GM19328 (cell line): Measurements from ENCODE around the gene CAPN13.

Experiments
- ATAC-seq: cut with Tn5 transposase; IDR thresholded peaks from one replicate; pipeline ENCODE4 v1.9.1; 2021; ENCODE audit warnings: mild to moderate bottlenecking, moderate library complexity; ENCODE audit not compliant: unreplicated experiment

Gene CAPN13

GRCh38 chr2:30730736-30731647 is 76.3 kb downstream of the CAPN13 start:
- ATAC-seq = no peak

- ATAC-seq = no peak
Measured at GRCh38 chr2:30729031-30729430, 78.2 kb downstream of the CAPN13 start.

- ATAC-seq = no peak
Measured at GRCh38 chr2:30722936-30723725, 84.1 kb downstream of the CAPN13 start.

- ATAC-seq = no peak
Measured at GRCh38 chr2:30721668-30722647, 85.3 kb downstream of the CAPN13 start.

GRCh38 chr2:30721241-30721640 is 86.0 kb downstream of the CAPN13 start:
- no peak for ATAC-seq

GRCh38 chr2:30717081-30717650 is 90.1 kb downstream of the CAPN13 start:
- no peak for ATAC-seq

- ATAC-seq = no peak
Measured at GRCh38 chr2:30716123-30716900, 90.9 kb downstream of the CAPN13 start.

- ATAC-seq = no peak
Measured at GRCh38 chr2:30714811-30715709, 92.2 kb downstream of the CAPN13 start.

- ATAC-seq = no peak
Measured at GRCh38 chr2:30713698-30714097, 93.5 kb downstream of the CAPN13 start.

GRCh38 chr2:30711646-30712085 is 95.6 kb downstream of the CAPN13 start:
- ATAC-seq = peak; percentile 80

GRCh38 chr2:30710461-30710860 is 96.8 kb downstream of the CAPN13 start:
- ATAC-seq = no peak

- ATAC-seq = no peak
Measured at GRCh38 chr2:30710016-30710415, 97.2 kb downstream of the CAPN13 start.

GRCh38 chr2:30709516-30709915 is 97.7 kb downstream of the CAPN13 start:
- ATAC-seq = no peak

GRCh38 chr2:30708491-30709290 is 98.6 kb downstream of the CAPN13 start:
- no peak for ATAC-seq

- ATAC-seq = no peak
Measured at GRCh38 chr2:30707304-30707903, 99.8 kb downstream of the CAPN13 start.

- ATAC-seq = no peak
Measured at GRCh38 chr2:30706534-30707303, 100.5 kb downstream of the CAPN13 start.
